ENCODE measurements around the gene DNAH10. TPM values are rescaled to one million over a fixed set of nuclear protein-coding genes. Genes with fewer than 3 reads are reported as not detected.

Gene DNAH10
- total RNA-seq, 6 experiments from 2014 or later, result 0.19 to 1.1 (median 0.64) TPM

- Mint-ChIP-seq H3K4me1 (ENCODE audit: low read depth) (no peaks in the 10 kb centered on the region), H3K27ac (no peak overlapping the region), H3K4me3 (no peak overlapping the region), H3K36me3 (ENCODE audit: low read depth) (no peaks in the 10 kb centered on the region), H3K27me3 (ENCODE audit: insufficient read depth) (peaks cover 27% of the 10 kb centered on the region), H3K9me3 (no peaks in the 10 kb centered on the region)
- DNase-seq, result no peak
- no peak for TF ChIP-seq CTCF (IDR thresholded peaks at IDR 0.05)
Measured at GRCh38 chr12:123764109-123764508, 2.0 kb downstream of the DNAH10 start.

- TF ChIP-seq CTCF (IDR thresholded peaks at IDR 0.05), result no peak
- no peaks in the 10 kb centered on the region for H3K4me1 Mint-ChIP-seq (ENCODE audit: low read depth)
- H3K27me3 Mint-ChIP-seq (ENCODE audit: insufficient read depth), result peaks cover 30% of the 10 kb centered on the region
- H3K4me3 Mint-ChIP-seq, result no peak overlapping the region
- H3K9me3 Mint-ChIP-seq, result no peaks in the 10 kb centered on the region
- no peak overlapping the region for H3K27ac Mint-ChIP-seq
- DNase-seq, result no peak
- H3K36me3 Mint-ChIP-seq (ENCODE audit: low read depth), result no peaks in the 10 kb centered on the region
Measured at GRCh38 chr12:123765504-123766035, 3.5 kb downstream of the DNAH10 start.

- DNase-seq, result no peak
- no peak overlapping the region for H3K4me3 Mint-ChIP-seq
- no peaks in the 10 kb centered on the region for H3K4me1 Mint-ChIP-seq (ENCODE audit: low read depth)
- TF ChIP-seq CTCF (IDR thresholded peaks at IDR 0.05), result no peak
- H3K27me3 Mint-ChIP-seq (ENCODE audit: insufficient read depth), result peaks cover 43% of the 10 kb centered on the region
- no peak overlapping the region for H3K27ac Mint-ChIP-seq
- H3K36me3 Mint-ChIP-seq (ENCODE audit: low read depth), result no peaks in the 10 kb centered on the region
- no peaks in the 10 kb centered on the region for H3K9me3 Mint-ChIP-seq
Measured at GRCh38 chr12:123767613-123768012, 5.5 kb downstream of the DNAH10 start.

- no peaks in the 10 kb centered on the region for H3K9me3 Mint-ChIP-seq
- H3K27ac Mint-ChIP-seq, result no peak overlapping the region
- DNase-seq, result no peak
- no peak for TF ChIP-seq CTCF (IDR thresholded peaks at IDR 0.05)
- peaks cover 56% of the 10 kb centered on the region for H3K27me3 Mint-ChIP-seq (ENCODE audit: insufficient read depth)
- no peaks in the 10 kb centered on the region for H3K4me1 Mint-ChIP-seq (ENCODE audit: low read depth)
- H3K36me3 Mint-ChIP-seq (ENCODE audit: low read depth), result no peaks in the 10 kb centered on the region
- no peak overlapping the region for H3K4me3 Mint-ChIP-seq
Measured at GRCh38 chr12:123771261-123771660, 9.2 kb downstream of the DNAH10 start.

- no peaks in the 10 kb centered on the region for H3K4me1 Mint-ChIP-seq (ENCODE audit: low read depth)
- TF ChIP-seq CTCF (IDR thresholded peaks at IDR 0.05), result no peak
- H3K4me3 Mint-ChIP-seq, result no peak overlapping the region
- H3K9me3 Mint-ChIP-seq, result no peaks in the 10 kb centered on the region
- H3K27me3 Mint-ChIP-seq (ENCODE audit: insufficient read depth), result peaks cover 54% of the 10 kb centered on the region
- no peaks in the 10 kb centered on the region for H3K36me3 Mint-ChIP-seq (ENCODE audit: low read depth)
- no peak for DNase-seq
- H3K27ac Mint-ChIP-seq, result no peak overlapping the region
Measured at GRCh38 chr12:123772074-123772473, 10.0 kb downstream of the DNAH10 start.

GRCh38 chr12:123773375-123773774 is 11.3 kb downstream of the DNAH10 start:
- Mint-ChIP-seq H3K27me3 (ENCODE audit: insufficient read depth) (peaks cover 51% of the 10 kb centered on the region), H3K4me1 (ENCODE audit: low read depth) (no peaks in the 10 kb centered on the region), H3K9me3 (no peaks in the 10 kb centered on the region), H3K4me3 (no peak overlapping the region), H3K27ac (no peak overlapping the region), H3K36me3 (ENCODE audit: low read depth) (no peaks in the 10 kb centered on the region)
- TF ChIP-seq CTCF (IDR thresholded peaks at IDR 0.05), result no peak
- no peak for DNase-seq
